Fibroblast of lung (primary cell): Measurements from ENCODE around the gene IKBKG. TPM values are rescaled to one million over a fixed set of nuclear protein-coding genes. Genes with fewer than 3 reads are reported as not detected.
"Not testable (repeated sequence)": the region's sequence is repeated elsewhere in the genome, so short reads cannot be mapped to it uniquely, and the experiment has no call there.

Source experiments
- DNase-seq, 2 donors: peaks; one replicate each; pipeline versions ENCODE4 v3.0.0 to v3.0.0-alpha.2; 2010; ENCODE audit warnings: low read depth in 2 of 2
- H2AFZ ChIP-seq: 2 replicates; pipeline ENCODE4 v1.5.1; 2012; ENCODE audit warnings: low read length, control low read depth, inconsistent platforms
- H3K27ac ChIP-seq: 2 replicates; pipeline ENCODE4 v1.5.1; 2011; ENCODE audit warnings: low read length, control low read depth; ENCODE audit not compliant: insufficient read depth
- H3K27me3 ChIP-seq: 2 replicates; pipeline ENCODE4 v1.5.1; 2011; ENCODE audit warnings: mild to moderate bottlenecking, low read length; ENCODE audit not compliant: control insufficient read depth, insufficient read depth
- H3K36me3 ChIP-seq: 2 replicates; pipeline ENCODE4 v1.5.1; 2011; ENCODE audit warnings: low read length; ENCODE audit not compliant: control insufficient read depth, insufficient read depth
- H3K4me1 ChIP-seq: 2 replicates; pipeline ENCODE4 v1.5.1; 2011; ENCODE audit warnings: low read length; ENCODE audit not compliant: control insufficient read depth, insufficient read depth; ENCODE audit errors: extremely low read depth
- H3K4me2 ChIP-seq: 2 replicates; pipeline ENCODE4 v1.5.1; 2011; ENCODE audit warnings: low read length, control low read depth; ENCODE audit not compliant: insufficient read depth; ENCODE audit errors: extremely low read depth
- H3K4me3 ChIP-seq, 4 experiments: fragments of 200-600 bp in 1 of 4; sonication (generic) in 1 of 4; replicated peaks in 1 of 4; 2 replicates each; pipeline ENCODE4 v1.5.1; 2011 to 2016; ENCODE audit warnings: low read length in 4 of 4, low read depth in 3 of 4, mild to moderate bottlenecking in 3 of 4, control low read depth in 2 of 4, inconsistent platforms in 1 of 4, mixed read lengths in 1 of 4; ENCODE audit not compliant: insufficient read depth in 1 of 4; ENCODE audit errors: control extremely low read depth in 1 of 4
- H3K79me2 ChIP-seq: 2 replicates; pipeline ENCODE4 v1.5.1; 2012; ENCODE audit warnings: mild to moderate bottlenecking, low read length, inconsistent platforms; ENCODE audit not compliant: control insufficient read depth, insufficient read depth
- H3K9ac ChIP-seq: 2 replicates; pipeline ENCODE4 v1.5.1; 2011; ENCODE audit warnings: mild to moderate bottlenecking, low read length, control low read depth; ENCODE audit not compliant: insufficient read depth
- H3K9me3 ChIP-seq: 2 replicates; pipeline ENCODE4 v1.5.1; 2012; ENCODE audit warnings: low read depth, low read length; ENCODE audit not compliant: control insufficient read depth, insufficient read depth
- H4K20me1 ChIP-seq: 2 replicates; pipeline ENCODE4 v1.5.1; 2011; ENCODE audit warnings: low read length; ENCODE audit not compliant: control insufficient read depth, insufficient read depth; ENCODE audit errors: extremely low read depth
- polyA plus RNA-seq, 2 donors: library from polyadenylated mRNA; depleted of rRNA in 1 of 2; stranded (reverse) in 1 of 2; unstranded in 1 of 2; fragments of >200 nt; gene quantifications; 2 replicates each; pipeline ENCODE4 v1.2.1, GENCODE V29; 2011 to 2012; ENCODE audit warnings: missing spikeins in 1 of 2
- total RNA-seq: library from RNA; depleted of rRNA; stranded (reverse); fragments of >200 nt; gene quantifications from 2 replicates; pipeline ENCODE4 v1.2.1, GENCODE V29; 2014

Gene IKBKG
- total and polyA plus RNA-seq, 2 donors (not counting 1 experiment from before 2014, with no cell fraction given): 14.8 to 20.1 TPM

DNA sequence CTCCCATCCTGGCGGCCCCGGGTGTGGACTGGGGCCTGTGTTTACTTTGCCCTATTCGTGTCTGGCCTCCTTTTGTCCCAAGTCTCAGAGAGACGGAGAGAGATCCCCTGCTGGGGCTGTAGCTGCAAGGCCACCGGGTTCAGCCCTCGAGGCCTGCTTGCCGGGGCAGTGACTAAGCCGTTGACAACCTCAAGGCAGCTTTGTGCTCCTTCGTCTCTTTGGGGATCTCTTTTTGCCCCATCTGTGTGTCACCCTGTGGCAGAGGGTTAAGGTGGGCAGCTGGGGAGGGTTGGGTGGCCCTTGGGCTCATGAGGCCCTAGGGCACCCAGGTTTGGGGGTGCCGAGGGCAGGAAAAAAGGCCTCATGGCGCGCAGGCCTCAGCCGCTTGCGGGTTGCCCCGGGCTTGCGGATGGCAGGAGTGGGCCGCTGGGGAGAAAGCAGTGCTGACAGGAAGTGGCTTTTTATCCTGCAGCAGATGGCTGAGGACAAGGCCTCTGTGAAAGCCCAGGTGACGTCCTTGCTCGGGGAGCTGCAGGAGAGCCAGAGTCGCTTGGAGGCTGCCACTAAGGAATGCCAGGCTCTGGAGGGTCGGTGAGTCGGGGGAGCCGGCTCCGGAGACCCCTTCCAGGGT lies 10.8 kb downstream of the IKBKG start:
- not testable (repeated sequence) for H3K36me3 ChIP-seq, H3K9me3 ChIP-seq, H3K4me3 ChIP-seq, H3K4me2 ChIP-seq, H3K4me1 ChIP-seq, DNase-seq, H4K20me1 ChIP-seq, H3K27ac ChIP-seq, H3K79me2 ChIP-seq, H2AFZ ChIP-seq, H3K27me3 ChIP-seq, H3K9ac ChIP-seq

DNA sequence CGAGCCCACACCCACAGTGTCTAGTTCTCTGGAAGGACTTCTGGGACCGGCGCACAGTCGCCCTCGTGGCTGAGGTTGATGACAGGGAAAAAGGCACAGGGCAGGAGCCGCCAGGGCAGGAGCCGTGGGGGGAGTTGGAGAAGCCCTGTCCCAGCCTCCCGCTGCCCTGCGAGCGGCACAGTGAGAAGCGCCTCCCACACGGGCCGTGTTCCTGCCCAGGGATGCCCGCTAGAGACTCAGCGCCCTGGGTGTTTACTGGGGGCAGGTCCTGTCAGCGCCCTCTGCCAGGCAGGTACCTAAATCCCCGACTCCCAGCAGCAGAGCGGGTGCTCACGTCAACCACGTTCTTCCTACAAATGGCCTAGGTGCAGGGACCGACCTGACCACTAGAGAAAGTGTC lies 11.5 kb downstream of the IKBKG start:
- H3K9me3 ChIP-seq, H3K27ac ChIP-seq, H3K27me3 ChIP-seq, H3K4me3 ChIP-seq, DNase-seq, H3K79me2 ChIP-seq, H2AFZ ChIP-seq, H3K4me1 ChIP-seq, H4K20me1 ChIP-seq, H3K36me3 ChIP-seq, H3K4me2 ChIP-seq, H3K9ac ChIP-seq: not testable (repeated sequence)

DNA sequence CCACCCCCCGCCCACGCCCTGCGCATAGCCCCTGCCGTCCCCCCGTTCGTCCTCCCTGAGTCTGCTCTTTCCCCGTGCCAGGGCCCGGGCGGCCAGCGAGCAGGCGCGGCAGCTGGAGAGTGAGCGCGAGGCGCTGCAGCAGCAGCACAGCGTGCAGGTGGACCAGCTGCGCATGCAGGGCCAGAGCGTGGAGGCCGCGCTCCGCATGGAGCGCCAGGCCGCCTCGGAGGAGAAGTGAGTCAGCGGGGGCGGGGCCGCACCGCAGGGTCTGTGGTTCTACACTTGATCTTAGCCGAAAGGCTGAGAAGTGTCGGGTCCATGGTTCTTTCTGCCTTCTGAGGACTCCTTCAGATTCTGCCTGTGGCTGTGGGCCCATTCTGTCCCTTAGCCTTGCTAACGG lies 12.9 kb downstream of the IKBKG start:
- H3K27me3 ChIP-seq, H3K9me3 ChIP-seq: not testable (repeated sequence)

DNA sequence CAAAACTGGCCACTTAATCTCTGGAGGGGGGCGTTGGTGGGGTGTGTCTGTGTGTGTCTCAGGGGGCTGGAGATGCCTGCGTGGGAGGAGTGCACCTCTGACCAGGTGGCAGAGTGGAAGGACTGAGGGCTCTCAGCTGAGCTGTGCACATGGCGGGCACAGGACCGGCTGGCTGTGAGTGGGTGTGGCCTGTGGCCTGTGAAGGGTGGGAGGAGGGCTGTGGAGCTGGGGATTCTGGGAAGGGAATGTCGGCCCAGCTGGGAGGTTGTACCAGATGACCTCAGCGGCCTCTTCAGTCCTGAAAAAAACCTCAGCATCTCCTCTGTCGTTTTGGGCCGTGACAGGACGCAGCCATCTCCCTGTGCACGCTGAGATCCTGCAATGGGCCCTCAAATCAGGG lies 14.9 kb downstream of the IKBKG start:
- H2AFZ ChIP-seq, H3K27ac ChIP-seq, DNase-seq, H3K79me2 ChIP-seq, H3K4me3 ChIP-seq, H3K36me3 ChIP-seq, H3K4me1 ChIP-seq, H3K9ac ChIP-seq, H3K9me3 ChIP-seq, H3K4me2 ChIP-seq, H4K20me1 ChIP-seq, H3K27me3 ChIP-seq: not testable (repeated sequence)

More for the DNA sequence above, 12.9 kb downstream of the IKBKG start:
- not testable (repeated sequence) for H3K9ac ChIP-seq, H3K27ac ChIP-seq, H3K4me3 ChIP-seq, H3K4me1 ChIP-seq, H2AFZ ChIP-seq, H3K4me2 ChIP-seq, H4K20me1 ChIP-seq, H3K79me2 ChIP-seq, H3K36me3 ChIP-seq, DNase-seq

DNA sequence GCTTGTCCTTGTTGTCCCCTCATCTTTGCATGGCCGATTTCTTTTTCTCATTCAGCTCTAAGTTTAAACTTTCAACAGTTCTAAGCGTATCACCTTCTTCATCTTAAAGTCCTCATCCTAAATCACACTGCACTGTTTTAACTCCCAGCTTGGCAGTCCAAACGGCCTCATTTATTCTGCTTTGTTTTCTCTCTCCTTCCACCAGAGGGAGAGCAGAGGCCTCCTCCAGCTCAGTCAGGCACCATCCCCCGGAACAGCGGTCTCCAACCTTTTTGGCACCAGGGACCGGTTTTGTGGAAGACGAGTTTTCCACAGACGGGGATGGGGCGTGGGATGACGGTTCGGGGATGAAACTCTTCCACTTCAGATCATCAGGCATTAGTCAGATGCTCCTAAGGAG lies 22.9 kb downstream of the IKBKG start:
- H3K4me3 ChIP-seq, H3K79me2 ChIP-seq, H3K36me3 ChIP-seq, H3K9ac ChIP-seq, H3K9me3 ChIP-seq, H3K4me2 ChIP-seq, DNase-seq, H2AFZ ChIP-seq, H3K27ac ChIP-seq, H4K20me1 ChIP-seq, H3K4me1 ChIP-seq, H3K27me3 ChIP-seq: not testable (repeated sequence)

DNA sequence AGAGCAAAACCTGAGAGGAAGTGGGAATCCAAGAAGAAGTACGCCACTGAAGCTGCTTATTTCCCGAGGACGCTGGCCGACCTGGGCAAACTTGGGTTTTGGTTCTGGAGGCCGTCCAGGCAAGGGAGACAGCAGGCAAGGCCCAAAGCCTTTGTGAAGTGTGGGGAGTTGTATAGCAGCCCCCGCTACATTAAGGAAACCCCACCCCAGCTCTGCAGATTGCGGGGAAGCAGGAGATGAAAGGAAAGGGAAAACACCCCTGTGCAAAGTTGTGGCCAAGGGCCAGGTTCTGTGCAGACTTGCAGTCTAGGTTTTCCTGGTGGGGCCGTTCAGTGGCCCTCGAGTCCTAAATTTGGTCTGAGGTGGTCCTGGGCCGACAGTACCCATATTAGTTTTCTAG lies 25.6 kb downstream of the IKBKG start:
- not testable (repeated sequence) for H2AFZ ChIP-seq, H4K20me1 ChIP-seq, DNase-seq, H3K27me3 ChIP-seq, H3K9me3 ChIP-seq, H3K4me2 ChIP-seq, H3K9ac ChIP-seq, H3K4me3 ChIP-seq, H3K4me1 ChIP-seq, H3K79me2 ChIP-seq, H3K36me3 ChIP-seq, H3K27ac ChIP-seq

DNA sequence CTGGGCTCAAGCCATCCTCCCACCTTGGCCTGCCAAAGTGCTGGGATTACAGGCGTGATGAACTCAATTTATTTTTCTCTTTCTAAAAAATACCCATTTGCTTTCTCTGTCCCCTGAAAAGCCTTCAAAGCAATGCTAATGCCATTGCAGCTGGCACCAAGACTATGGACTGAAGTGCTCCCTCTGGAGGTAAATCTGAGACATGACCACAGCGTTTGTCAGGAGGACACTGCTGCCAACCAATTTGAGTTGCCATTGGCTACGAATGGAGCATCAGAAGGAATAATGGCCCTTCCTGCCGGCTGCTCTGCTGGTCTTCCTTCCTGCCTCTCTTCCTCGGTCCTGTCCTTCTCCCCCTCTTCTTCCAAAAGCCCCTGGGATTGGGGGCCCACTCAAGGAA lies 27.7 kb downstream of the IKBKG start:
- not testable (repeated sequence) for DNase-seq, H3K27me3 ChIP-seq, H4K20me1 ChIP-seq, H3K4me2 ChIP-seq, H3K4me3 ChIP-seq, H3K27ac ChIP-seq, H2AFZ ChIP-seq, H3K9ac ChIP-seq, H3K4me1 ChIP-seq, H3K9me3 ChIP-seq, H3K79me2 ChIP-seq, H3K36me3 ChIP-seq
